Measurements from ENCODE around the gene PAM.

- TF ChIP-seq, protein P1, sequence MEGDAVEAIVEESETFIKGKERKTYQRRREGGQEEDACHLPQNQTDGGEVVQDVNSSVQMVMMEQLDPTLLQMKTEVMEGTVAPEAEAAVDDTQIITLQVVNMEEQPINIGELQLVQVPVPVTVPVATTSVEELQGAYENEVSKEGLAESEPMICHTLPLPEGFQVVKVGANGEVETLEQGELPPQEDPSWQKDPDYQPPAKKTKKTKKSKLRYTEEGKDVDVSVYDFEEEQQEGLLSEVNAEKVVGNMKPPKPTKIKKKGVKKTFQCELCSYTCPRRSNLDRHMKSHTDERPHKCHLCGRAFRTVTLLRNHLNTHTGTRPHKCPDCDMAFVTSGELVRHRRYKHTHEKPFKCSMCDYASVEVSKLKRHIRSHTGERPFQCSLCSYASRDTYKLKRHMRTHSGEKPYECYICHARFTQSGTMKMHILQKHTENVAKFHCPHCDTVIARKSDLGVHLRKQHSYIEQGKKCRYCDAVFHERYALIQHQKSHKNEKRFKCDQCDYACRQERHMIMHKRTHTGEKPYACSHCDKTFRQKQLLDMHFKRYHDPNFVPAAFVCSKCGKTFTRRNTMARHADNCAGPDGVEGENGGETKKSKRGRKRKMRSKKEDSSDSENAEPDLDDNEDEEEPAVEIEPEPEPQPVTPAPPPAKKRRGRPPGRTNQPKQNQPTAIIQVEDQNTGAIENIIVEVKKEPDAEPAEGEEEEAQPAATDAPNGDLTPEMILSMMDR (IDR thresholded peaks at IDR 0.05): no peak
- TF ChIP-seq POLR2A (IDR thresholded peaks at IDR 0.05): no peak
These were observed 304.4 kb downstream of the PAM start for GRCh38 chr5:103059525-103059924.
